DND-41 (cell line): ENCODE results near the gene WWP2.
"Not testable (repeated sequence)": the region's sequence is repeated elsewhere in the genome, so short reads cannot be mapped to it uniquely, and the experiment has no call there.

Experiments
- ATAC-seq: fragments of 200-7000 bp; cut with Tn5 transposase; 3 replicates; pipeline ENCODE4 v1.9.1; 2021; ENCODE audit warnings: low read depth; ENCODE audit not compliant: insufficient read depth
- DNase-seq: peaks from one replicate; pipeline ENCODE4 v3.0.0-alpha.2; 2020
- H2AFZ ChIP-seq: 2 replicates; pipeline ENCODE4 v1.6.0; 2012; ENCODE audit warnings: low read depth, low read length
- H3K27ac ChIP-seq: 2 replicates; pipeline ENCODE4 v1.5.1; 2012; ENCODE audit warnings: low read length, inconsistent platforms
- H3K27me3 ChIP-seq: fragments of 200-600 bp; sonication (generic); 2 replicates; pipeline ENCODE4 v1.6.0; 2012; ENCODE audit warnings: low read length, mild to moderate bottlenecking, inconsistent platforms; ENCODE audit not compliant: insufficient read depth, poor library complexity
- H3K36me3 ChIP-seq: 2 replicates; pipeline ENCODE4 v1.5.1; 2012; ENCODE audit warnings: low read length, inconsistent platforms; ENCODE audit not compliant: insufficient read depth
- H3K4me1 ChIP-seq: 2 replicates; pipeline ENCODE4 v1.5.1; 2012; ENCODE audit warnings: mild to moderate bottlenecking, low read length; ENCODE audit not compliant: insufficient read depth
- H3K4me2 ChIP-seq: 2 replicates; pipeline ENCODE4 v1.6.0; 2012; ENCODE audit warnings: mild to moderate bottlenecking, moderate library complexity, low read length, inconsistent platforms; ENCODE audit not compliant: insufficient read depth
- H3K4me3 ChIP-seq, 2 experiments: fragments of 200-600 bp in 1 of 2; shearing (Covaris generic) in 1 of 2; 2 replicates each; pipeline ENCODE4 v1.5.1; 2012 to 2016; ENCODE audit warnings: inconsistent platforms in 2 of 2, low read length in 2 of 2, mild to moderate bottlenecking in 2 of 2, low read depth in 1 of 2, moderate library complexity in 1 of 2
- H3K79me2 ChIP-seq: 2 replicates; pipeline ENCODE4 v1.6.0; 2012; ENCODE audit warnings: low read length, inconsistent platforms; ENCODE audit not compliant: insufficient read depth
- H3K9ac ChIP-seq: 2 replicates; pipeline ENCODE4 v1.6.0; 2012; ENCODE audit warnings: low read depth, mild to moderate bottlenecking, inconsistent platforms, low read length, moderate library complexity
- H3K9me3 ChIP-seq: 2 replicates; pipeline ENCODE4 v1.5.1; 2012; ENCODE audit warnings: low read length, moderate library complexity, mild to moderate bottlenecking, inconsistent platforms; ENCODE audit not compliant: insufficient read depth, severe bottlenecking
- H4K20me1 ChIP-seq: 2 replicates; pipeline ENCODE4 v1.6.0; 2012; ENCODE audit warnings: low read length; ENCODE audit not compliant: insufficient read depth
- CTCF ChIP-seq: IDR thresholded peaks from 2 replicates; pipeline ENCODE4 v1.5.1; 2012; ENCODE audit warnings: borderline replicate concordance, low read length, moderate library complexity, mild to moderate bottlenecking; ENCODE audit not compliant: poor library complexity, severe bottlenecking; ENCODE audit errors: extremely low read depth
- EZH2 ChIP-seq: IDR thresholded peaks from 3 replicates; pipeline ENCODE4 v1.6.1; 2012; ENCODE audit warnings: borderline replicate concordance, low read depth, mild to moderate bottlenecking, moderate library complexity, low read length, inconsistent platforms; ENCODE audit not compliant: severe bottlenecking

WWP2 gene

DNA sequence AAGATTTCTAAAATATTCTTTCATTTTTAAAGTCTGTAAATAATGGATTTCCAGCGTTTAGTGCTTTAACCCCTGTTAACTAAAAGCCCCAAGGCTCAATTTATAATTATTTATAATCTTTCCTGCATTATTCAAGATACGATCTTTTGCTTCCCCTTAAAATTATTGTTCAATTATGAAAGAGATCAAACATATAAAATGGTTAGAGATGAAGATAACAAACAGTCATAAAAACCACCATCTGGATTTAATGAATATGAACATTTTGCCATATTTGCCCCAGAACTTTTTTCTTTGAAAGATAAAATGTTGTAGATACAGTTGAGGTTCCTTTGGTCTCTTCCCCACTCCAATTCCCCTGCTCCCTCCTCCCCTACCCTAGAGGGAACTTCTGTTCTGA lies 17.6 kb downstream of the WWP2 start:
- no peak for ATAC-seq
- Histone ChIP-seq H3K4me1 (no peaks in the 10 kb centered on the region), H3K27ac (no peak overlapping the region), H3K9me3 (peaks cover 9% of the 10 kb centered on the region), H3K27me3 (no peaks in the 10 kb centered on the region), H3K9ac (no peak overlapping the region), H3K4me2 (no peak overlapping the region), H4K20me1 (no peaks in the 10 kb centered on the region), H2AFZ (no peak overlapping the region), H3K79me2 (peaks cover 3% of the 10 kb centered on the region; the same call in 1 of the 2 replicates), H3K36me3 (no peaks in the 10 kb centered on the region), H3K4me3 (no peak overlapping the region)
- DNase-seq, result no peak
- TF ChIP-seq CTCF (no peak), EZH2 (no peak)

DNA sequence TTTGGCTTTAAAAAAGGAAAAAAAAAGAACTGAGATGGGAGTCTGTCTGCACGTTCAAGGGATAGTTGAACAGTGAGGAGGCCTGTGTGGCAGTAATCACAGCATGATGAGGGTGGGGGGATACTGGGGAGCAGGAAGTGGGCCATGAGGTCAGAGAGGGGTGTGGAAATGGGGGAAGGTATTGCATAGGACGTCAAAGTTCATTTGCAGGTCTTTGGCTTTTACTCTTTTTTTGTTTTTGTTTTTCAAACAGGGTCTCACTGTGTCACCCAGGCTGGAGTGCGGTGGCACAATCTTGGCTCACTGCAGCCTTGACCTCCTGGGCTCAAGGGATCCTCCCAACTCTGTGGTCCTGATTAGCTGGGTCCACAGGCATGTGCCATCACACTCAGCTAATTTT lies 19.0 kb downstream of the WWP2 start:
- no peaks in the 10 kb centered on the region for H4K20me1 ChIP-seq
- no peaks in the 10 kb centered on the region for H3K4me1 ChIP-seq
- TF ChIP-seq EZH2 (no peak), CTCF (no peak)
- H3K79me2 ChIP-seq, result no peaks in the 10 kb centered on the region
- H3K4me3 ChIP-seq, result no peak overlapping the region
- no peak overlapping the region for H3K9ac ChIP-seq
- no peak overlapping the region for H3K27ac ChIP-seq
- peaks cover under 1% of the 10 kb centered on the region for H3K9me3 ChIP-seq
- DNase-seq (no peak), ATAC-seq (no peak)
- no peak overlapping the region for H2AFZ ChIP-seq
- H3K27me3 ChIP-seq, result no peaks in the 10 kb centered on the region
- no peaks in the 10 kb centered on the region for H3K36me3 ChIP-seq
- H3K4me2 ChIP-seq, result no peak overlapping the region

DNA sequence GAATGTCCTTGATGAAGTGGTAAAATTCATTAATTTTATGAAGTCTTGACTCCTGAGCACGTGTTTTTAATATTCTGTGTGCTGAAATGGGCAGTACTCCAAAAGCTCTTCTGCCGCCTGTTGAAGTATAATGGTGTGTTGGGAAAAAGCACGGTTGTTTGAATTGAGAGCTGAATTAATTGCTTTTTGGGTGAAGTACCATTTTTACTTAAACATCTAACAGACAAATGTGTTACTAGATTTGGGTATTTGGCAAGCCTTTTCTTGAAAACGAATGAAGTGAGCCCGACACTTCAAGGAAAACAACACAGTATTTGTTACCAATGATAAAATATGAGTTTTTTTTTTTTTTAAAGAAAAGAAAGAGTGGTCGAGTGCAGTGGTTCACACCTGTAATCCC lies 22.5 kb downstream of the WWP2 start:
- no peaks in the 10 kb centered on the region for H3K27me3 ChIP-seq
- TF ChIP-seq EZH2 (no peak), CTCF (no peak)
- no peaks in the 10 kb centered on the region for H3K79me2 ChIP-seq
- H3K27ac ChIP-seq, result no peak overlapping the region
- no peak overlapping the region for H2AFZ ChIP-seq
- no peak overlapping the region for H3K4me3 ChIP-seq
- DNase-seq (no peak), ATAC-seq (no peak)
- peaks cover 10% of the 10 kb centered on the region; the same call in 1 of the 2 replicates for H3K36me3 ChIP-seq
- no peak overlapping the region for H3K9ac ChIP-seq
- H3K4me1 ChIP-seq, result no peaks in the 10 kb centered on the region
- H4K20me1 ChIP-seq, result no peaks in the 10 kb centered on the region
- H3K4me2 ChIP-seq, result no peak overlapping the region
- no peaks in the 10 kb centered on the region for H3K9me3 ChIP-seq

- ATAC-seq (no peak), DNase-seq (no peak)
- TF ChIP-seq EZH2 (no peak), CTCF (no peak)
- Histone ChIP-seq H3K36me3 (peaks cover 10% of the 10 kb centered on the region; the same call in 1 of the 2 replicates), H3K4me1 (no peaks in the 10 kb centered on the region), H3K4me3 (no peak overlapping the region), H3K9ac (no peak overlapping the region), H3K79me2 (no peaks in the 10 kb centered on the region), H3K27ac (no peak overlapping the region), H3K4me2 (no peak overlapping the region), H3K27me3 (no peaks in the 10 kb centered on the region), H2AFZ (no peak overlapping the region), H4K20me1 (no peaks in the 10 kb centered on the region), H3K9me3 (no peaks in the 10 kb centered on the region)
Measured at GRCh38 chr16:69787883-69788282, 25.8 kb downstream of the WWP2 start.

- ATAC-seq, DNase-seq, H3K4me3 ChIP-seq, H2AFZ ChIP-seq, H4K20me1 ChIP-seq, H3K27ac ChIP-seq, H3K9ac ChIP-seq, H3K4me1 ChIP-seq, H3K4me2 ChIP-seq, H3K79me2 ChIP-seq, H3K9me3 ChIP-seq, H3K27me3 ChIP-seq: not testable (repeated sequence)
- peaks cover 10% of the 10 kb centered on the region; the same call in 1 of the 2 replicates for H3K36me3 ChIP-seq
Measured at GRCh38 chr16:69791391-69791847, 29.3 kb downstream of the WWP2 start.
